ENCODE measurements around the gene EIF2S2.

The EIF2S2 gene

GRCh38 chr20:34098570-34098969 lies 13.5 kb downstream of the EIF2S2 start (continued):
- no peak for TF ChIP-seq POU6F1 (CRISPR knock-in tag; IDR thresholded peaks at IDR 0.05; ENCODE audit: borderline replicate concordance, low read depth)
- TF ChIP-seq SNAI2 (CRISPR knock-in tag; IDR thresholded peaks at IDR 0.05) = no peak
- TF ChIP-seq RARB (CRISPR knock-in tag; IDR thresholded peaks at IDR 0.05) = no peak
- TF ChIP-seq ZNF70 (CRISPR knock-in tag; IDR thresholded peaks at IDR 0.05) = no peak

- no peak; the same call in 2 of the 3 replicates for ATAC-seq
- TF ChIP-seq ESRRG (CRISPR knock-in tag; IDR thresholded peaks at IDR 0.05) (no peak), ZNF565 (CRISPR knock-in tag; conservative IDR thresholded peaks at IDR 0.05; ENCODE audit: low read depth) (no peak), CSRNP3 (CRISPR knock-in tag; IDR thresholded peaks at IDR 0.05) (no peak), CSDC2 (CRISPR knock-in tag; IDR thresholded peaks at IDR 0.05) (no peak), ARNTL (CRISPR knock-in tag; IDR thresholded peaks at IDR 0.05; ENCODE audit: borderline replicate concordance, low read depth) (no peak)
Measured at GRCh38 chr20:34096699-34097444, 15.2 kb downstream of the EIF2S2 start.

GRCh38 chr20:34095825-34096224 lies 16.2 kb downstream of the EIF2S2 start:
- TF ChIP-seq TOX (CRISPR knock-in tag; IDR thresholded peaks at IDR 0.05; ENCODE audit: borderline replicate concordance) (no peak), CSDC2 (CRISPR knock-in tag; IDR thresholded peaks at IDR 0.05) (no peak), POU6F1 (CRISPR knock-in tag; IDR thresholded peaks at IDR 0.05; ENCODE audit: borderline replicate concordance, low read depth) (no peak), ZFP3 (CRISPR knock-in tag; IDR thresholded peaks at IDR 0.05) (no peak), CREB5 (CRISPR knock-in tag; IDR thresholded peaks at IDR 0.05; ENCODE audit: low read depth) (no peak), SNAI2 (CRISPR knock-in tag; IDR thresholded peaks at IDR 0.05) (no peak), PPARA (CRISPR knock-in tag; IDR thresholded peaks at IDR 0.05; ENCODE audit: borderline replicate concordance) (no peak), ESRRG (CRISPR knock-in tag; IDR thresholded peaks at IDR 0.05) (no peak), ZNF70 (CRISPR knock-in tag; IDR thresholded peaks at IDR 0.05) (no peak), RARB (CRISPR knock-in tag; IDR thresholded peaks at IDR 0.05) (no peak), ZNF8 (CRISPR knock-in tag; IDR thresholded peaks at IDR 0.05) (no peak), ZNF565 (CRISPR knock-in tag; conservative IDR thresholded peaks at IDR 0.05; ENCODE audit: low read depth) (no peak), PATZ1 (CRISPR knock-in tag; IDR thresholded peaks at IDR 0.05; ENCODE audit: borderline replicate concordance) (no peak), BACH2 (CRISPR knock-in tag; IDR thresholded peaks at IDR 0.05; ENCODE audit: borderline replicate concordance) (no peak), TSHZ2 (CRISPR knock-in tag; IDR thresholded peaks at IDR 0.05) (no peak), ZFP30 (CRISPR knock-in tag; IDR thresholded peaks at IDR 0.05) (no peak), ISL1 (CRISPR knock-in tag; IDR thresholded peaks at IDR 0.05) (no peak), ZC3H10 (CRISPR knock-in tag; IDR thresholded peaks at IDR 0.05) (no peak), ARNTL (CRISPR knock-in tag; IDR thresholded peaks at IDR 0.05; ENCODE audit: borderline replicate concordance, low read depth) (no peak)
- ATAC-seq = no peak

All from SK-N-SH treated with all-trans-retinoic acid at 6 μM for 48 hours (cell line).